Measurements from ENCODE around the gene PPP3CA.

- TF ChIP-seq POLR2AphosphoS5 (IDR thresholded peaks at IDR 0.05) = no peak
- no peak for TF ChIP-seq CTCF (IDR thresholded peaks at IDR 0.05)
- no peak for TF ChIP-seq EP300 (IDR thresholded peaks at IDR 0.05)
These were observed 92.5 kb downstream of the PPP3CA start for GRCh38 chr4:101254776-101255175.
